Measurements from ENCODE around the gene CAPN8.

DNA sequence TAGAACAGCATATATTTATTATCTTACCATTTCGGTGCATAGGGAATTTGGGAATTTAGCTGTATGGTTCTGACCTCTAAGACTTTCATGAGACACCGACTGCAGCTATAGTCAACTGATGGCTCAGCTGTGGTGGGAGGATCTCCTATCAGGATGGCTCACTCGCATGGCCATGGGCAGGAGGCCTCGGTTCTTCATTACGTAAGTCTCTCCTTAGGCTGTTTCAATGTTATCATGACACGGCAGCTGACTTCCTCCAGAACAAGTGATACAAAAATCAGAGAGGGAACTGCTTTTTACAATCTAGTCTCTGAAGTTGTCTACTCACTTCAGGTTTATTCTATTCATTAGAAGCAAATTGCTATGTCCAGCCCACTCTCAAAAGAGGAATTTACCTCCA, 13.3 kb upstream of the CAPN8 start:
- TF ChIP-seq POLR2A (IDR thresholded peaks at IDR 0.05) (no peak), CTCF (IDR thresholded peaks at IDR 0.05) (no peak)

Data from thyroid gland (tissue), 4 donors.